K562 (cell line): ENCODE data around the gene COL26A1.

Source experiments
- EZH2 ChIP-seq: IDR thresholded peaks from 2 replicates; pipeline ENCODE4 v1.6.1; 2012; ENCODE audit warnings: low read depth, mild to moderate bottlenecking, inconsistent platforms, low read length, borderline replicate concordance
- MBD1 ChIP-seq: fragments of 250-450 bp; sonication (Bioruptor Pico); IDR thresholded peaks from 2 replicates; pipeline ENCODE4 v1.8.0; 2022; ENCODE audit warnings: inconsistent platforms
- PHTF2 ChIP-seq: fragments of 250-450 bp; sonication (Bioruptor Pico); IDR thresholded peaks from 2 replicates; pipeline ENCODE4 v1.5.0; 2021; ENCODE audit warnings: mild to moderate bottlenecking
- REST ChIP-seq, 2 experiments: fragments of 450-650 bp; formaldehyde crosslinking in 1 of 2; IDR thresholded peaks; 2 replicates each; pipeline versions ENCODE4 v1.4.0 to v1.6.1; 2014 to 2020; ENCODE audit warnings: mild to moderate bottlenecking in 2 of 2, borderline replicate concordance in 1 of 2, low read depth in 1 of 2
- SMARCA4 ChIP-seq: fragments of 450-650 bp; IDR thresholded peaks from 2 replicates; pipeline ENCODE4 v1.6.1; 2016
- SRSF3 ChIP-seq: fragments of 200-400 bp; formaldehyde crosslinking; IDR thresholded peaks from 2 replicates; pipeline ENCODE4 v1.6.1; 2016; ENCODE audit warnings: mild to moderate bottlenecking, low read length, moderate library complexity; ENCODE audit not compliant: insufficient read depth
- STAT6 ChIP-seq: sonication (generic); formaldehyde crosslinking; IDR thresholded peaks from 2 replicates; pipeline ENCODE4 v1.8.1; 2023; ENCODE audit warnings: mild to moderate bottlenecking, missing genetic modification reagents
- ZBTB1 ChIP-seq: sonication (generic); formaldehyde crosslinking; IDR thresholded peaks from 2 replicates; pipeline ENCODE4 v1.8.1; 2023; ENCODE audit warnings: missing genetic modification reagents, low read depth, mild to moderate bottlenecking, borderline replicate concordance
- ZNF184 ChIP-seq: sonication (generic); formaldehyde crosslinking; IDR thresholded peaks from 2 replicates; pipeline ENCODE4 v1.5.0; 2020; ENCODE audit warnings: missing genetic modification reagents

DNA sequence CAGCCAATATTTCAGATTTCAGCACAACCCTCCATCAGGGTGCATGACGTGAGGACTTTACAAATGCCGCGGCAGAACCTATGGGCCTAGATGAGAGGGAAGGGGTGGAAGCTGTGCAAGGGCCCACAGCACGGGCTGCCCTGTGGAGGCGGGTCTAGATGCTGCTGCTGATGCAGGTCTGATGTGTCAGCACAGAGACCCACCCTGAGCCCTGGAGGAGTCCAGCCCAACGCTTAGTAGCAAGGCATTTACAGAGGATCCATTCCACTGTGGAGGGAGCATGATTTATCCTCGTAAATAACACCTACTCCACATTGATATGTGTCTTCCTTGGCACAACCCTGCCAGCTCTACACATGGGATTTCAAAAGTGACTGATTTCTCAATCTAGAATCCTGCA lies 217.9 kb downstream of the COL26A1 start:
- no peak for TF ChIP-seq EZH2
- TF ChIP-seq ZNF184 = no peak
- no peak for TF ChIP-seq PHTF2 (CRISPR knock-in tag)
- no peak for TF ChIP-seq STAT6 (CRISPR knock-in tag)
- TF ChIP-seq REST (IDR thresholded peaks at IDR 0.05; ENCODE audit: borderline replicate concordance) = no peak
- no peak for TF ChIP-seq REST (CRISPR knock-in tag; IDR thresholded peaks at IDR 0.05; ENCODE audit: low read depth)
- no peak for TF ChIP-seq ZBTB1 (CRISPR knock-in tag)
- no peak for TF ChIP-seq SMARCA4
- no peak for TF ChIP-seq MBD1 (CRISPR knock-in tag)
- TF ChIP-seq SRSF3 = no peak
